GM21529 (cell line): ENCODE results near the gene SCNN1G.

Experiments
- ATAC-seq: cut with Tn5 transposase; IDR thresholded peaks from one replicate; pipeline ENCODE4 v1.9.1; 2021; ENCODE audit not compliant: unreplicated experiment

SCNN1G gene

GRCh38 chr16:23149993-23150364 is 32.6 kb upstream of the SCNN1G start:
- ATAC-seq = no peak

- ATAC-seq = no peak
These were observed 30.0 kb upstream of the SCNN1G start for GRCh38 chr16:23152386-23153178.

GRCh38 chr16:23155445-23156049 is 27.0 kb upstream of the SCNN1G start:
- no peak for ATAC-seq

- no peak for ATAC-seq
These were observed 26.4 kb upstream of the SCNN1G start for GRCh38 chr16:23156110-23156509.

GRCh38 chr16:23156946-23157460 is 25.5 kb upstream of the SCNN1G start:
- ATAC-seq = no peak

GRCh38 chr16:23158114-23158513 is 24.4 kb upstream of the SCNN1G start:
- no peak for ATAC-seq

GRCh38 chr16:23160082-23160481 is 22.5 kb upstream of the SCNN1G start:
- ATAC-seq = no peak

- no peak for ATAC-seq
These were observed 22.0 kb upstream of the SCNN1G start for GRCh38 chr16:23160574-23160973.

GRCh38 chr16:23163921-23164320 is 18.6 kb upstream of the SCNN1G start:
- ATAC-seq = no peak

- ATAC-seq = no peak
These were observed 17.8 kb upstream of the SCNN1G start for GRCh38 chr16:23164736-23165135.

GRCh38 chr16:23172583-23172982 is 10.0 kb upstream of the SCNN1G start:
- no peak for ATAC-seq

- ATAC-seq = no peak
These were observed 9.6 kb upstream of the SCNN1G start for GRCh38 chr16:23172994-23173393.

GRCh38 chr16:23174622-23175021 is 7.9 kb upstream of the SCNN1G start:
- no peak for ATAC-seq

GRCh38 chr16:23175651-23176050 is 6.9 kb upstream of the SCNN1G start:
- ATAC-seq = no peak

GRCh38 chr16:23181506-23181905 is 1.0 kb upstream of the SCNN1G start:
- no peak for ATAC-seq

- ATAC-seq = peak; percentile 91
These were observed 303 bp upstream of the SCNN1G start for GRCh38 chr16:23182206-23182678.

- ATAC-seq = no peak
These were observed 958 bp downstream of the SCNN1G start for GRCh38 chr16:23183543-23183862.

- ATAC-seq = no peak
These were observed 3.1 kb downstream of the SCNN1G start for GRCh38 chr16:23185656-23186055.

GRCh38 chr16:23186171-23186570 is 3.6 kb downstream of the SCNN1G start:
- ATAC-seq = no peak

GRCh38 chr16:23187341-23187740 is 4.8 kb downstream of the SCNN1G start:
- no peak for ATAC-seq

GRCh38 chr16:23188911-23189310 is 6.4 kb downstream of the SCNN1G start:
- no peak for ATAC-seq

GRCh38 chr16:23194497-23195221 is 12.1 kb downstream of the SCNN1G start:
- ATAC-seq = no peak
